ENCODE data around the gene PIK3C2G.

PIK3C2G gene

DNA sequence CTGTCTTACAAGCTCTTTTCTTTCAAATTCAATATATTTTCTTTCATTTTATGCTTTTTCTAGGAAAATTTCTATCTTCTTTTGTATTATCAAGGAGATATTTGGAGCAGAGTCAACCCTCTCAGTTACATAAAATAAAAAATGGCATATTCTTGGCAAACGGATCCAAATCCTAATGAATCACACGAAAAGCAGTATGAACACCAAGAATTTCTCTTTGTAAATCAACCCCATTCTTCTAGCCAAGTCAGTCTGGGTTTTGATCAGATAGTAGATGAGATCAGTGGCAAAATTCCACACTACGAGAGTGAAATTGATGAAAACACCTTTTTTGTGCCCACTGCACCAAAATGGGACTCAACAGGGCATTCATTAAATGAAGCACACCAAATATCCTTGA lies 20.6 kb downstream of the PIK3C2G start:
- no peak for DNase-seq

DNA sequence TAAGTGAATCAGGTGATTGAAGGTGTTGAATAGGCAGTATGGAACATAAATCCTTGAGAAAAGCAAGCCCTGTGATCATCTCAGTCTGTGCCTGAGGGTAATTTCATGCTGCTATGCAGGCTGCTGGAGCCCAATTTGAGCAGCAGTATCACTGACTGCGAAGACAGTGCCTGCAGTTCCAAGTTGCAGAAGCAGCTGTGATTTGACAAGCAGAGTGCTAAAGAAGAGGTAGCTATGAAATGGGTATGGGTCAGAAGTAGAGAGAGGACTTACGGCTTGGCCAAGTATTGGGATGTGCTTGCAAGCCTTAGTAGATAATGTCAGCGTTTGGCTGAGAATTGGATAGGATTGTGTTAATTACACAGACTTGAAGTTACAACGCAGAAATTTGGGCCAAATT lies 22.5 kb downstream of the PIK3C2G start:
- no peak for DNase-seq

DNA sequence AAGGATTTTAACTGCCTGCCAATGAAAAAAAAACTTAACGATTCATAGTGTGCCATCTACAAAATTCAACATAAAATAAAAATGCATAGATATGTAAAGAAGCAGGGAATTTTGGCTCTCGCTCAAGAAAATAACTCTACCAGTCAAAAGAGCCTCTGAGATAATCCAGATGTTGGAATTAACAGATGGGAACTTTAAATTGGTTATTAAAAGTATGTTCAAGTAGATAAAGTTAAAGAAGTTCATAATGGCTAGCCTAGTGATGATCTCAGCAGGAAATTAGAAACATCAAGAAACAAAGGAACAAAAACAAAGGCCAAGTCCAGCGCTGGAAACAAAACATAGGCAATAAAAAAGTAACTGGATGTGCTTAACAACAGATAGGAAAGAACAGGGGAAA lies 23.1 kb downstream of the PIK3C2G start:
- DNase-seq = no peak

DNA sequence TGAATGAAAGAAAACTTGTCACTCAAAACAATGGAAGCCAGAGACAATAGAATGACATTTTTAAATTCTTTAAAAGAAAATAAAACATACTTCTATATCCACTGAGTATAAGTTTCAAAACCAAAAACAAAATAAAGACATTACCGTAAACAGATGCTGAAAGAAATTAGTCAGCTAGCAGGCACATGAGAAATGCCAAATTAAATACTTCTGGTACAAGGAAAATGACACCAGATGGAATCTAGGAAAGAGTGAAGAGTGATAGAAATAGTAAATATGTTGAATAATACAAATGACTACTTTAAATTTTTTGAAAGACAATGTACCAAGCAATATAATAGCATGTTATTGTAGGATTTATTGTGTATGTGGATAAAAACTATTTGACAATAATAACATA lies 23.8 kb downstream of the PIK3C2G start:
- DNase-seq = no peak

DNA sequence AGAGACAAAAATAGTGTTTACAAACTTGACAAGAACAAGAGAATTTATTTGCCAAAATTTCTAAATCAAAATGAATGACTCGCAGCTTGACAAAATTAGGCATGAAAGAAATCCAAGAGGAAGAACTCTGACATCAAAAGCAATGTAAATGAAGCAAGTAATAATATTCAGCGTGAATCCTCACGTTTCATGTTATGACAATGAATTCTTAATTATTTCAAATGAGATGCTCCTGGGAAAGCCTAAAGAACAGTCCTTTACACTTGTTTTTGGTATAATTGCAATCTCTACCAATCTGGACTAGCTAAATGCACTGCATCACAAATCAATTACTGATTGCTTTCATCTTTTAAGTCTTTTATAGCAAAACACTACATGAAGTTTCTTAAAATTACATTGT lies 29.1 kb downstream of the PIK3C2G start:
- DNase-seq = no peak

DNA sequence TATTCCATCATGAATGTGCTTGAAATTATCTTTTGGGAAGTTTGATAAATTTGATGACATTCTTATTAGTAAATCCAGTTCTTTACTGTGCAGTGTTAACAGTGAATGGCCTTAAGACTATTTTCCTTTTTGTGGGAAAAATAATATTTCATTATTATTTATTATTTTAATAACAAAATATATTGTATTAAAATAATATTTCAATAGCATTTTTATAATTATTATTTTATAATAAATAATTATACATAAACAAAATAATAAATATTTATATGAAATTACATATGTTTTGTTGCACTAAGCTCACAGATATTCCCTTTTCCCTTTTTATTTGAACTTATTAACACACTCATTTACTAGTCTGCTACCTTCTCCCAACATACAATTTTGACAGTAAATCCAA lies 33.6 kb downstream of the PIK3C2G start:
- DNase-seq = no peak

DNA sequence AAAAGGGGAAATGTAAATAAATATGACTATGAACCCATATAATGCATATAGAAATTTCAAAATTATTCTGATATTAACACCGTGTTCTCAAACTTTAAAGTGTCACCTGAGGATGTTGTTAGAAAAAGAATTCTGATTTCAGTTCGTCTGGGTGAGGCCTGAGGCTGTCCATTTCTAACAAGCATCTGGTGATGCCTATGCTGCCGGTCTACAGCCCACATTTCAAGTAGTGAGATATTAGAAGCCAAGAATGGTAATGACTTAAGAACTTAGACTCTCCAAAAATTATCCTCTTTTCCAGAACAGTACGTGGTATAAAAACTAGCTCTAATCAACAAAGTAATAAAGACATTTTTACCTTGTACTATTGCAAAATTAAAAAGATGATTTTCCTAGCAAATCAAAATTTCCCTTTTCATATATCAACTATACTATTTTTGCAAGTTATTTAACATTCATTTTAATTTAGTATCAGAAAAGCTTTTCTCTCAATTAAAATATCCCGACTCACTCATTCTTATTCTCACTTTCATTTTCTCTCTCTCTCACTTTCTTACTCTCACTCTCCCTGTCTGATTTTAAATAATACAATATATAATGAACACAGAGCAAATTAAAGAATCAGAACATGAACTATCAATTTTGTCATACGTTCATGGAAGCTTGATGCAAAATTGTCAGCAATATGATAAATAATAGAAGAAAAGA lies 35.0 kb downstream of the PIK3C2G start:
- no peak for DNase-seq

DNA sequence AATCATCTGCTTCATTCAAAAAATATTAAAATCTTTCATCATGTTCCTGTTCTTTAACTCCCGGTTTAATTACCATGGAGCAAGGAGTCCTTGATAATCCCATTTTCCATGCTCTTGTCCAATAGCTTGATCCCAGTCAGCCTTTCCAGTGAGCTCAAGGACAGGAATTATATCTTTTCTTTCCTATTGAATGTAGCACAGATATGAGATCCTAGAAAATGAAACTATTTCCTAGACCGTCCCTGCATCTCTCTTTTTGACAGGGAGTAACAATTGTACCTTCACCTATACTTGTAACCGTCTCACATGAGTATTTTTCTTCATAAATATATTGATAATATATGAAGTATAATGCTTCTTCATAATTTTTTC lies 35.6 kb downstream of the PIK3C2G start:
- no peak for DNase-seq

DNA sequence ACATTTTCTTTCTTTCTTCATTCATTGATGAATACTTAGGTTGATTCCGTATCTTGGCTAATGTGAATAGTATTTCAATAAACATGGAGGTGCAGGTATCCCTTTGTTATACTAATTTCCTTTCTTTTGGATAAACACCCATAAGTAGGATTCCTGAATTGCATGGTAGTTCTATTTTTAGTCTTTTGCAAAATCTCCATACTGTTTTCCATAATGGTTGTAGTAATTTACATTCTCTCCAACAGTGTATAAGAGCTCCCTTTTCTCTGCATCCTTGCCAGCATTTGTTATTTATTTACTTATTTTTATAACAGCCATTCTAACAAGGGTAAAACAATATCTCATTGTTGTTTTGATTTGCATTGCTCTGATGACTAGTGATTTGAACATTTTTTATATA lies 36.6 kb downstream of the PIK3C2G start:
- no peak for DNase-seq

DNA sequence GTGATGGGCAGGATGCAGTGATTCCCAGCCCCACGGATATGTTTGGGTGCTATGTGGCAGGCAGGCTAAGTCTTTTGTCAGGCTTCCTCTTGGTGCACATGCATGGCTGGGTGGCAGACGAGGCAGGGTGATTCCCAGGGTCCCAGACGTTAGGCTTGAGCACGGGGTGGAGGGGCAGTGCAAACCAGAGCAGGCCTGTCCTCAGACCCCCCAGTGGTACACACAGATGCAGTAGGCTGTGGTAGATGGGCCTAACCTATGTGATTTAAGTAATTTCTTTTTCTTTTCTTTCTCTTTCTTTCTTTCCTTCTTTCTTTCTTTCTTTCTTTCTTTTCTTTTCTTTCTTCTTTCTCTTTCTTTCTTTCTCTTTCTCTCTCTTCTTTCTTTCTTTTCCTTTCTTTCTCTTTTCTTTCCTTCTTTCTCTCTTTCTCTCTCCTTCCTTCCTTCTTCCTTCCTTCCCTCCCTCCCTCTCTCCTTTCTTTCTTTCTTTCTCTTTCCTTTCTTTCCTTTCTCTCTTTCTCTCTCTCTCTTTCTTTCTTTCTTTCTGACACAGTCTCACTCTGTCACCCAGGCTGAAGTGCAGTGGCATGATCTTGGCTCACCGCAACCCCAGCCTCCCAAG lies 41.6 kb downstream of the PIK3C2G start:
- DNase-seq = no peak

DNA sequence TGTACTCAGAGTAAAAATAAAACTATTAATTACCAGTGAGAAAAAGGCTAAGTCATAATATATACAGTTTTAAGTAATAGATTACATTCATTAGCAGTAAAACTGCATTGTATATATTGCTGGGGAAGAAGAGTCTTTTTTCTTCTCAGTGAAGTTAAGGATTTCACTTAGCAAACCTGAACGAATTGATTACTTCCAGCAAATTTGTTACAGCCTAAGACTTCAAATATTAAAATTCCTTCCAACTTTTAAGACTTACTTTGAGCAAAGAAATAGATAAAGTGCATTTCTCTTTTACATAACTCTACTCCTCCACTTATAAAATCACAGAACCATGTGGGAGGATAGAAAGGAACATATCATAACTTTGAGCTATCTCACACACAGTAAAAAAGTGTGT lies 43.3 kb downstream of the PIK3C2G start:
- DNase-seq = no peak

DNA sequence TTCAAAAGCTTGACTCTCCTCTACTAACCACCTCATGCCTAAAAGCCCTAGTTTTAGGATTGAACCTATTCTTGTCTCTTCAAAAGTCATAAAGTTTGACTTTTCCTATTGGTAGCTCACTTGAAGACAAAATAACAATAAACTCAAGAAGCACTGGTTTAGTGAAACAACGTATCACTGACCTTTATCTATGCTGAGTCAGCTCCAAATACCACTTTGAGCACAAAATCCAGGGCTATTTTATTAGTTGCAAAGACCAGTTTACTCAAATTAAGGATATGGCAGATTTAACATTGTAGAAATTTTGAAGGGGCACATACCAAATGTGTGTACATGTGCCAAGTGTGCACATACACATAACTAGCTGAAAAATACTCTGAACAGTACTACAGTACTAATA lies 45.0 kb downstream of the PIK3C2G start:
- no peak for DNase-seq

DNA sequence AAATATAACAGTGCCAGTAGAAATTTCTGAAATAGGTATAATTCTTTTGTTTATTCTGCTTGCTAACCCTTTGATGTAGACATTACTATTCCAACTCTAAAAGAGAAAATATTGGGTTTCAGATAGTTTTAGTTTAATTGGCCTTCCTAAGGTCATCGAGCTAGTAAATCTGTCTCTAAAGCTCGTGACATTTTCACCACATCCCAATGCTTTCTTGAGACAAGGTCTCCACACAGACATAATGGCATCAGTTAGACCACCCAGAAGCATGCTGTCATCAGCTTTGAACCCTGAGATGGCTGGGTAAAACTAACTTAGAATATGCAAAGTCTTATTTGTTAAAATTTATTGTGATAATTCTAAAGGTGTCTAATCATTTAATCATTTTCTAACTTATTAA lies 52.0 kb downstream of the PIK3C2G start:
- no peak for DNase-seq

DNA sequence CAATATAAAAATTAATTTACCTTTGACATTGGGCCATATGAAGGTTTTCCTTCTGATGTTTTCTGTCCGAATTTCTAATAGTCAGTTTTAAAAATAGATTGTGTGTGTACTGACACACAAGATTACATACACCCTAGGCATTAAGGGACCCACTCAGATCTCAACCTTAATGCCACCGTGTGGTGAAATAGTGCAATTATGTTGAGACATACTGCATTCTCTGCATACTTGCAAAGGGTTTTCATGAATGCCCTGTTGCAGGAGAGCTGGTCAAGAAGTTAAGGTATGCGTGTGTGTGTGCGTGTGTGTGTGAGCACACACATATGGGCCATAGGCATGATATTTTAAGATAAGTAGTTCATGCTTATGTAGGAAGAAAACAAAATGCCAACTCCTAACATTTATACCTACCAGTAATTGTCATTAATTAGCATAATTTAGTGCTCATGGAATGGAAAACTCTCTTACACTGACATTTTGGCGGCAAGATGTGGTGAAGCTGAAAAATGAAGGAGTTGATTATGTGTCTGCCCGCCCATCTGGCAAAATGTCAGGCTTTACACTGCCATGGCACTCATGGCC lies 58.8 kb downstream of the PIK3C2G start:
- DNase-seq = no peak

DNA sequence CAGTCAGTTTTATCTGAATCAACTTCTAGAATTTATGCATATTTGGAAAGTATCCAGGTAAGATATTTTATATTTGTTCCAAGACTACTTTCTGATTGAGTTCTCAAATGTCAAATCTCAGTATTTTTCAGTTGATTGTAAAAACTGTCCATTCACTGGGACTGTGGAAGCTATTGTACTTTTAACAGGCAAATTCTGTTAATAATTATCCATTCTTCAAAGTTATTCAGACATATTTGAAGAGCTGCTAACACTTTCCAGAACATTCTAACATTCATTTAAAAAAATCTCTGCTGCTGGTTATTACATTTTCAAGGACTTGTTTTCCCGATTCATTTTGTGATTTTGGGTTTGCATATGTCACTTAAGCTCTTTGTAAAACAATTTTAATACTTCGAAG lies 59.7 kb downstream of the PIK3C2G start:
- no peak for DNase-seq

DNA sequence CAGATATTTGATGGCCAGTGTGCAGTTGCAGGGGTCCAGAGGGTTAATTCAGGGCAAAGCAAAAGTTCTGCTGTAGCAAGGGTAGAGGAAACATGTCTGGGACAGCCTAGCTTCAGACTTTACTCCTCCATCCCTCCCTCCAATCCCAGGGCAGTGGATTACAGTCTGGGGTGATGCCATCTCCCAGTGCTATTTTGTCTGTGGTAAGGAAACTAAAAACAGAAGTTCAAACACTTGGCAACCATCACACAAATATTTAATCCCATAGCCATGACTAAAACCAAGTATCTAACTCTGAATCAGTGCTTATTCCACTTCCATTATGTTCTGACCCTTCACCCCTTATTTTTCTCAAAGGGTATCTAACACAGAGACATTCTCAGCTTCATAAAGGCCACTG lies 61.8 kb downstream of the PIK3C2G start:
- DNase-seq = no peak

DNA sequence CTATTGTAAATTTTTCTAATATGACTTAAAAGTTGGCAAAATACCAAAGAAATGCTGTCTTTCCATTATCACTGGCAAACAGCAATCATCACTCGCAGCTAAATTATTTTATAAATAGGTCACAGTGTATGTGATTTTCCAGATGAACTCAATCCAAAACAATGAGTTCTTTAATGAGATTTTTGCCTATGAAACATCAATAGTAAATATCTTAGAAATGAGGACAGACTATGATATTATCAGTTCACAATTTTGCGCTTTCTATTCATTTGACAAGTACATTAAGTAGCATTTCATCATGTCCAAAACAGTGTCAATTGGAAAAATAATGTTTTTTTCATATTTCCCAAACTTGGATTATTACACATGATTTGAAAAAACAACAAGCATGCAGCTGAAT lies 65.7 kb downstream of the PIK3C2G start:
- DNase-seq = no peak

DNA sequence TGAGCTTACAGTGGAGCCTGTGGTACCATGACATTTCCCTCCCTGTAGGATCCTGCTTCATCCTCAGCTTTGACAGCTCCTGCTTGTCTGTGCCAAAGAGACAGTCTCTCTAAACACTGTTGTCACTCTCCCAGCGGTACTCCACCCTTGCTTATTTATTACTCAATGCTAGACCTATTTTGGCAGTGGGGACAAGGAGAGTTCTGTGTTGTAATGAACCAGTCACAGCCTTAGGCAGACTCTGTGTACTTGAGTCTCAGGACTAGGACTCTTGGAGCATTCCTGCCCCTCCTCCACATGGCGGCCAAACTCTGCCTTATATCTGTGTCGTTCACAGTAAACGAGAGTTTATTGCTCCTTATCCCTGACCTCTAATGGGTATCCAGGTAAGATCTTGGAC lies 70.9 kb downstream of the PIK3C2G start:
- no peak for DNase-seq

DNA sequence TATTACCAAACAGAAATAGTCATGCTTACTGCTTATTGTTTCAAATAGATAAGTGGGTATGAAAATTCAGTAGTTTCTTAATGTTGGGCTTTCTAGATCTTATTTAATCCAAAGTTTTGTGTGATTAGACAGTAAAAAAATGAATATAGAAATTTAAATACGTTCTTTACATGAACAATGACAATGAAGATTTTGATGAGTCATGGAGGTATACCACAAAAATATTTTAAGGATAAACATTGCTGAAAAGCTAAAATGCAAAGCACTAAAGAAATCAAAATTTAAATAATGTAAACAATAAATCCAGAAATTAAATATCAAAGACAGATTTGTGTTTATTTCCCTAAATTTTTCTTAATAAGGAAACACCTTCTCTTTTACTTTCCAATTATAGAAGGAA lies 78.3 kb downstream of the PIK3C2G start:
- no peak for DNase-seq

DNA sequence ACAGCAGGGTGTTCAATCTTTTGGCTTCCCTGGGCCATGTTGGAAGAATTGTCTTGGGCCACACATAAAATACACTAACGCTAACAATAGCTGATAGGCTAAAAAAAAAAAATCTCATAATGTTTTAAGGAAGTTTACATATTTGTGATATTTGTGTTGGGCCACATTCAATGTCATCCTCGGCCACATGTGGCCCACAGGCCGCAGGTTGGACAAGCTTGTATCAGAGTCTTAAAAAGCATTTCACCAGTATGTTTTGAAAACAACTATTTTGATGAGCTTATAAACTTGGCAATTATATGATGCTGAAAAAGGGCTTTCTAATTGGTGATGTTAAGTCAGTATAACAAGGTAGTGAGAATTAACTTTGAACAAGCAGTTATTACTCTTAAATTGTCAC lies 78.9 kb downstream of the PIK3C2G start:
- no peak for DNase-seq

DNA sequence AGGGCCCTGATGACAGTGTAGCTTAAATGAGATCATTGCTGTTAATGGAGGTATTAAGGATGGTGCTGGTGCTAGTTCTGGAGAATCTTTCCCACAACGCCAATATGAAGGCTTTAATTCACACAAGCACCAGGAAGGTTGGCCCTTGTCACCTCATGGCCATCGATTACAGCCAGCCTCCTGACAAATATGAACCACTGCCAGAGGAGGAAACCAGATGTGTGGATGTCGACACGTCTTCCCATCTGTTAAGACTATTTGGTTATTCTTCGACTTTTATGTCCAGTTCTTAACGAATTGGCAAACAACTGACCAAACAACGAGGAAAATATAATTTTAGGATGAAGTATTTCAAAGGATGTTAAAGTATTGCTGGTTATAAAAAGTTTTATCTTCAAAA lies 79.5 kb downstream of the PIK3C2G start:
- no peak for DNase-seq

DNA sequence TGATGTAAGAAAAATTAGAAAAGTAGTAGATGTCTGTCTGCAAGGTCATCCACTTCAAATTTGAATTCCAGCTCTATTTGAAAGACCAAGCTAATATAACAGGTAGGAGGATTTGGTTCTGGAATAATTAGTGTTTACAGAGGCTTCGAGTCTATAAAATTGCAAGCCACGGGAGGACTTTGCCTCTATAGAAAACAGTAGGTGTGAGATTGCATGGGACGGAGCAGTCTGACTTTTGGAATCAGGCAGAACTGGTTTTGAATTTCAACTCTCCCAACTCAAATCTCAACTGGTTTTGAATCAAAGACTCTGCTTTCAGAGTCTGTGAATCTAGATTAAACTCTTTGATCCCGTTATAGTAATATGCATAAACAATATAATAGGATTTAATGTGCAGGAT lies 82.4 kb downstream of the PIK3C2G start:
- DNase-seq = no peak

DNA sequence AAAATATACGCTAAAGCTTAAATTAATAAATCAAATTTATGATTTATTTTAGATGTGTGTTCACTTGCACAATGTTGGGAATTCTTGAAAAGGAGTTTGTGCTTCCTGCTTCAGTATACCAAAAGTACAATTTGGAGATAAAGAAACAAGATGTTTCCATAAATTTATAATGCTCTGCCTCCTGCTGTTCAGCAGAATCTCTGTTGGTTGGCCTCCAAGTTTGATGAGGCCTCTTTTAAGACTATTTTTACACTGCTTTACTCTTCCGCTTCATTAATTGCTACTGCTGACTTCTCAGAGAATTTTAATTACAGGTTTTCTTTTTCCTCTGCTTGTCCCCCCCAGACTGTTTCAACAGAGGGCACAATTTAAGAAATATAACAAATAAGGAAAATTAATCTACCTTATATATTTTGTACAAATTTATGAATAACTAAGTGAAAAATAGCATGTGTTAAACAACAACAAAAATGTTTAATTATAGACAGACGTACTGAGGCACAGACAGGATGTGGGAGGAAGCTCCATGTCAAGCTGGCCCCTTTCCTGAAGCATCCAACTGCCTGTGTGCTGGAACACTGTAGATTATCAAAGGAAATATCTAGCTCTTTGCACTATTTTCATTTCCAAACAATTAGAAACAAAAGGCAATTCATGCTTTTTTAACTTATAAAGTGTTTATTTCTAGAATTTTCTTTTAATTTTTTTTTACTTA lies 83.9 kb downstream of the PIK3C2G start:
- DNase-seq = no peak

DNA sequence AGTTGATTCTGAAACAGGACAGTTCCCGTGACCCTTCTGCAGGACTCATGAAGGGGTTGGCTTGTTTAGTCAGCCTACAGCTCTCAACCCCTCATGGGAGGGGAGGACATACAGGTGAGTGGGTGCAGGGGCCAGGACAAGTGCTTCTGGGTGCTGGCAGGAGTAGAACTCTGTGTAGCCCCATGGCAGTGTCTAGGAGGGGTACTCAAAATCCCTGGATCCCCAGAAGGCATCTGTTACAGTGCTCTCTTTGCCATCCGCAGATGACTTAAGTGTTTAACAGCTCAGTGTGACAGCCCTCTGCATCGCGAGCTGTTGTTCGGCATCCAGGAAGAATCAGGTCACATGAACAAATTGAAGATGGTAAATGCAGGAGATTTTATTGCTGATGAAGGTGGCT lies 91.0 kb downstream of the PIK3C2G start:
- DNase-seq = no peak

All from NCI-H2107 (cell line).